Body of pancreas (tissue), 4 donors: ENCODE results near the gene TSPAN18. TPM values are rescaled to one million over a fixed set of nuclear protein-coding genes. Genes with fewer than 3 reads are reported as not detected.

ENCODE experiments used
- ATAC-seq: fragments of 150-250 bp; one replicate; pipeline ENCODE4 v1.9.1; 2016
- DNase-seq, 4 donors: peaks; one replicate each; pipeline ENCODE4 v3.0.0-alpha.2; 2019
- H3K27ac ChIP-seq, 4 donors: fragments of 200-600 bp; sonication (generic); 1 replicate in 3 of 4; 2 replicates in 1 of 4; pipeline versions ENCODE4 v1.5.1 to v1.6.1; 2016 to 2019; ENCODE audit warnings: mild to moderate bottlenecking in 1 of 4, mixed read lengths in 1 of 4, moderate library complexity in 1 of 4
- H3K27me3 ChIP-seq, 2 donors: fragments of 200-600 bp; sonication (generic); one replicate each; pipeline ENCODE4 v1.6.0; 2016; ENCODE audit warnings: mild to moderate bottlenecking in 1 of 2
- H3K36me3 ChIP-seq, 2 donors: fragments of 200-600 bp; sonication (generic); replicated peaks in 1 of 2; 2 replicates each; pipeline ENCODE4 v1.5.1; 2016; ENCODE audit warnings: low read depth in 2 of 2; ENCODE audit not compliant: insufficient read depth in 1 of 2
- H3K4me1 ChIP-seq: fragments of 200-600 bp; sonication (generic); one replicate; pipeline ENCODE4 v1.6.0; 2016
- H3K4me3 ChIP-seq, 2 donors: fragments of 200-600 bp; sonication (generic); 1 replicate in 1 of 2; 2 replicates in 1 of 2; pipeline ENCODE4 v1.5.1; 2016 to 2019
- H3K9me3 ChIP-seq, 3 donors: fragments of 200-600 bp; sonication (generic); 1 replicate in 2 of 3; 2 replicates in 1 of 3; pipeline ENCODE4 v1.5.1; 2016
- CTCF ChIP-seq, 7 experiments: fragments of 450-650 bp in 4 of 7; fragments of 200-600 bp in 3 of 7; sonication (generic) in 3 of 7; IDR thresholded peaks; one replicate each; pipeline ENCODE4 v1.5.1; 2016 to 2019; ENCODE audit warnings: antibody characterized with exemption in 7 of 7
- POLR2A ChIP-seq, 3 donors: fragments of 450-650 bp; IDR thresholded peaks; one replicate each; pipeline ENCODE4 v1.6.1; 2016; ENCODE audit warnings: antibody characterized with exemption in 3 of 3, mild to moderate bottlenecking in 2 of 3
- WGBS, 2 donors: methylation state at CpG; one replicate each; pipeline ENCODE4 v1.1.5; 2017; 5-methylcytosine and 5-hydroxymethylcytosine counted together
- intact Hi-C: fragments of 100-400 bp; cut with DNase I; formaldehyde crosslinking; loops from one replicate; pipeline ENCODE4 v1.15.1; 2023
- total RNA-seq, 2 donors: library from RNA; depleted of rRNA; stranded (reverse); fragments of >200 nt; gene quantifications; one replicate each; pipeline ENCODE4 v1.1.0, GENCODE V29; 2016

The TSPAN18 gene
- total RNA-seq, 2 donors from 2014 or later: 2.1 to 3.0 TPM

DNA sequence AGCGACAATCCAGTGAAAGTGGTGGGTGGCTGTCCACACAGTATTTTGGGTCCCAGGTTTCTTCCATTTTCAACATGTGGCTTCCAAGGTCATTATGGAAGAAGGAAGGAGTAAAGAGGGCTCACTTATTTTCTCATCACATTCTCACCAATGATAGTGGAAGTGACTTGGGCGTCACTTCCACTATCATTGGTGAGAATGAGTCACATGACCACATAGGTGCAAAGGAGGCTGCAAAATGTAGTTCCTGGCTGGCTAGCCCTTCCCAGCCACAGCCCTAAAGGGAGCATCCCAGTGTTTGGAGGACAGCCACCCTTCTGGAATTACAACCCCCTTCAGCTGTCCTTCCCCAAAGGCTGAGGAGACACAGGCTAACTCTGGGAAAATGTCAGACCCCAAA lies 95.6 kb downstream of the TSPAN18 start:
- Histone ChIP-seq H3K9me3 (no peaks in the 10 kb centered on the region), H3K27me3 (no peaks in the 10 kb centered on the region), H3K36me3 (no peaks in the 10 kb centered on the region), H3K4me3 (no peak overlapping the region), H3K4me1 (no peaks in the 10 kb centered on the region), H3K27ac (no peak overlapping the region)
- TF ChIP-seq POLR2A (IDR thresholded peaks at IDR 0.05) (no peak), CTCF (IDR thresholded peaks at IDR 0.05) (no peak)
- no peak for DNase-seq
- ATAC-seq: no peak
- intact Hi-C loops: no loop called here
- 40 to 59% methylated on average over 2 of the region's 2 CpGs for WGBS, 2 donors

DNA sequence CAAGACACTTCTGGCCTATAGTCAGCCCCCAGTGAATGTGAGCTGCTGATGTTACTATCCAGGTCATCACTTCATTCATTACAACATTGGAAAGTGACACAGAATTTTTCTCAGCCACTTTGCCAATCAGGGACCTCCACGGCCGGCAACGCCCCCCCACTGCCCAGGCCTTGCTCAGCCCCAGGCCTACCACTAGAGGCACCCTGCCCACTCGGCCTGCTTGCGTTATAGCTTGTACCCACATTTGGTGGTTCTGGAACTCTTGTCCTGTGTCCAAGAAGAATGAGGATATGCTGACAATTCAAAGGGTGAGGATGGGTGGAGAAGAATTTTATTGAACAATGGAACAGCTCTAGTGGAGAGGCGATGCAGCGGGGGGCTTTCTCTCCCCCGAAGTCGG lies 96.2 kb downstream of the TSPAN18 start:
- Histone ChIP-seq H3K27me3 (no peaks in the 10 kb centered on the region), H3K4me1 (no peaks in the 10 kb centered on the region), H3K9me3 (no peaks in the 10 kb centered on the region), H3K4me3 (no peak overlapping the region), H3K27ac (no peak overlapping the region), H3K36me3 (no peaks in the 10 kb centered on the region)
- no peak for ATAC-seq
- 64 to 88% methylated on average over 9 of the region's 9 CpGs for WGBS, 2 donors
- no peak for DNase-seq
- intact Hi-C loops: no loop called here
- TF ChIP-seq CTCF (IDR thresholded peaks at IDR 0.05): no peak
- no peak for TF ChIP-seq POLR2A (IDR thresholded peaks at IDR 0.05)

GRCh38 chr11:44823868-44824267 lies 97.1 kb downstream of the TSPAN18 start:
- DNase-seq (no peak), ATAC-seq (no peak)
- no peaks in the 10 kb centered on the region for H3K27me3 ChIP-seq
- H3K4me1 ChIP-seq: no peaks in the 10 kb centered on the region
- TF ChIP-seq CTCF (IDR thresholded peaks at IDR 0.05): no peak
- no peak for TF ChIP-seq POLR2A (IDR thresholded peaks at IDR 0.05)
- intact Hi-C loops: no loop called here
- no peak overlapping the region for H3K27ac ChIP-seq
- no peaks in the 10 kb centered on the region for H3K9me3 ChIP-seq
- no peaks in the 10 kb centered on the region for H3K36me3 ChIP-seq
- 74 to 87% methylated on average over 9 of the region's 9 CpGs for WGBS, 2 donors
- no peak overlapping the region for H3K4me3 ChIP-seq

- TF ChIP-seq CTCF (IDR thresholded peaks at IDR 0.05) (no peak), POLR2A (IDR thresholded peaks at IDR 0.05) (no peak)
- DNase-seq: no peak
- no peaks in the 10 kb centered on the region for H3K27me3 ChIP-seq
- 53 to 78% methylated on average over 5 of the region's 5 CpGs for WGBS, 2 donors
- no peak for ATAC-seq
- no peaks in the 10 kb centered on the region for H3K4me1 ChIP-seq
- H3K36me3 ChIP-seq: no peaks in the 10 kb centered on the region
- H3K4me3 ChIP-seq: no peak overlapping the region
- intact Hi-C loops: no loop called here
- H3K9me3 ChIP-seq: no peaks in the 10 kb centered on the region
- no peak overlapping the region for H3K27ac ChIP-seq
These were observed 97.5 kb downstream of the TSPAN18 start for GRCh38 chr11:44824300-44824704.

DNA sequence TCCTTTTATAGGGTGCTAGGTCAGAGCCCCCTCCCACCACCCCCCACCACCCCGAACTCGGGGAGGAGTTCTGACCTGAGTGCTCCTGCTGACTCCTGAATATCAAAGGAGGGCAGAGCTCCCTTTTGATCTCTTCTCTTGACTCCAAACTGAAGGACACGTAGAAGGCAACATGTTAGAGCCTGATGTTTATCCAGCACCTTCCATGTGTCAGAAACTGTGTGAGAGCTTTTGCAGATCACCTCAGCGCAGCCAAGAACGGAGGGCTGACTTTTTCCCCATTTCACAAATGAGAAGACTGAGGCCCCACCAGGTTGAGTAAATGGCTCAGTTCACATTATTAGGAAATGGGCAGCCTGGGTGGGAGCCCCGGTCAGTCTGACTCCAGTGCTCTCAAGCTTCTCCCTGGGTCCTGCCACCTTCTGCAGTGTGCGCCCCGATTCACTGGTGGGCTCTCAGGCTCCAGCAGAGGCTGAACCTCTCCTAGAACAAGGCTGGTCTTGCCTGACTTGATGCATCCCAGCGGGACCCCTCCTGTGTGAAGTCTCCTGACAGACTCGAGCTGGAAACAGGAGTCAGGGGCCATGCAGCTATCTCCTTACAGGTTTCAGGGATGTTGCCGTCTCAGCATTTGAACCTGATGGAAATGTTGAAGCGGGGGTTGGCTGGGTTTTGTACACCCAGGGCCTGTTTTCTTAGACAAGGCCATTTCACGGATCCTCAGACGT lies 98.5 kb downstream of the TSPAN18 start:
- intact Hi-C loops: no loop called here
- H3K4me1 ChIP-seq: no peaks in the 10 kb centered on the region
- ATAC-seq (no peak), DNase-seq (no peak)
- no peaks in the 10 kb centered on the region for H3K27me3 ChIP-seq
- whole genome bisulfite sequencing, 2 donors: 69 to 72% methylated on average over 13 to 14 of the region's 14 CpGs
- no peak overlapping the region for H3K27ac ChIP-seq
- TF ChIP-seq POLR2A (IDR thresholded peaks at IDR 0.05) (no peak), CTCF (IDR thresholded peaks at IDR 0.05) (no peak)
- no peak overlapping the region for H3K4me3 ChIP-seq
- no peaks in the 10 kb centered on the region for H3K9me3 ChIP-seq
- H3K36me3 ChIP-seq: no peaks in the 10 kb centered on the region
